Cardiac septum (tissue), 1 donor: ENCODE data around the gene DARS1. TPM values are rescaled to one million over a fixed set of nuclear protein-coding genes. Genes with fewer than 3 reads are reported as not detected.
"Not testable (repeated sequence)": the region's sequence is repeated elsewhere in the genome, so short reads cannot be mapped to it uniquely, and the experiment has no call there.

ENCODE experiments used
- DNase-seq: peaks from one replicate; pipeline ENCODE4 v3.0.0-alpha.2; 2020; ENCODE audit warnings: low spot score
- intact Hi-C: fragments of 100-400 bp; cut with DNase I; formaldehyde crosslinking; loops from one replicate; pipeline ENCODE4 v1.14.0; 2022
- total RNA-seq: library from RNA; stranded (reverse); fragmentation: NEBNext Ultra II Directional; extraction: Animal tissue kit (Norgen Biotek cat#: 25700); gene quantifications from one replicate; pipeline ENCODE4 v1.2.1, GENCODE V29; 2021
- donor health status: DM: no; HTN: no; CAD: no.

DARS1 gene
- total RNA-seq, 1 donor from 2014 or later, result 52.9 TPM

GRCh38 chr2:135904341-135904989 lies 81.0 kb downstream of the DARS1 start:
- intact Hi-C loops, result no loop called here
- DNase-seq, result no peak

GRCh38 chr2:135903650-135904049 lies 81.8 kb downstream of the DARS1 start:
- no peak for DNase-seq
- intact Hi-C loops, result no loop called here

GRCh38 chr2:135899567-135899966 lies 85.9 kb downstream of the DARS1 start:
- no peak for DNase-seq

GRCh38 chr2:135898234-135898786 lies 87.1 kb downstream of the DARS1 start:
- DNase-seq, result no peak
- intact Hi-C loops, result no loop called here

More at GRCh38 chr2:135899567-135899966, 85.9 kb downstream of the DARS1 start:
- intact Hi-C loops, result no loop called here

- DNase-seq, result no peak
- intact Hi-C loops, result no loop called here
These were observed 90.5 kb downstream of the DARS1 start for GRCh38 chr2:135894930-135895329.

- intact Hi-C loops, result no loop called here
These were observed 92.0 kb downstream of the DARS1 start for GRCh38 chr2:135893374-135893794.

GRCh38 chr2:135890835-135891234 lies 94.6 kb downstream of the DARS1 start:
- intact Hi-C loops, result no loop called here
- DNase-seq, result no peak

More at GRCh38 chr2:135893374-135893794, 92.0 kb downstream of the DARS1 start:
- no peak for DNase-seq

- DNase-seq, result no peak
- intact Hi-C loops, result no loop called here
These were observed 95.3 kb downstream of the DARS1 start for GRCh38 chr2:135890149-135890548.

GRCh38 chr2:135888587-135888986 lies 96.8 kb downstream of the DARS1 start:
- DNase-seq, intact Hi-C loops: not testable (repeated sequence)

GRCh38 chr2:135885709-135886108 lies 99.7 kb downstream of the DARS1 start:
- DNase-seq, result no peak
- intact Hi-C loops, result no loop called here

GRCh38 chr2:135882415-135882814 lies 103.0 kb downstream of the DARS1 start:
- intact Hi-C loops, result no loop called here
- DNase-seq, result no peak

GRCh38 chr2:135876770-135877169 lies 108.7 kb downstream of the DARS1 start:
- intact Hi-C loops, result loop anchor here (5.0 kb wide), 1 partner anchor 134 kb away; the partner anchor contains the start of gene UBXN4

GRCh38 chr2:135876066-135876711 lies 109.2 kb downstream of the DARS1 start, which contains the start of gene MCM6:
MCM6 (minus strand) TSS chr2:135876443; CDS start chr2:135876365, 78 bp downstream.
- peak; percentile 98 for DNase-seq
- intact Hi-C loops, result loop anchor here (5.0 kb wide), 1 partner anchor 134 kb away; the partner anchor contains the start of gene UBXN4

More at GRCh38 chr2:135876770-135877169, 108.7 kb downstream of the DARS1 start:
- DNase-seq, result peak; percentile 4

- intact Hi-C loops, result loop anchor here (5.0 kb wide), 1 partner anchor 133 kb away; the partner anchor contains the start of gene UBXN4
- peak; percentile 75 for DNase-seq
These were observed 109.8 kb downstream of the DARS1 start for GRCh38 chr2:135875491-135876065.

- peak; percentile 49 for DNase-seq
- intact Hi-C loops, result loop anchor here (5.0 kb wide), 1 partner anchor 133 kb away; the partner anchor contains the start of gene UBXN4
These were observed 110.6 kb downstream of the DARS1 start for GRCh38 chr2:135874777-135875365.

- intact Hi-C loops, result no loop called here
- DNase-seq, result no peak
These were observed 114.9 kb downstream of the DARS1 start for GRCh38 chr2:135870571-135870970.

GRCh38 chr2:135863233-135863632 lies 122.2 kb downstream of the DARS1 start:
- DNase-seq, result no peak
- intact Hi-C loops, result no loop called here

GRCh38 chr2:135862718-135863117 lies 122.7 kb downstream of the DARS1 start:
- DNase-seq, result no peak
- intact Hi-C loops, result no loop called here
